Osteocyte (in vitro differentiated cells): ENCODE measurements around the gene SNPH. TPM values are rescaled to one million over a fixed set of nuclear protein-coding genes. Genes with fewer than 3 reads are reported as not detected.
"Not testable (repeated sequence)": the region's sequence is repeated elsewhere in the genome, so short reads cannot be mapped to it uniquely, and the experiment has no call there.

Experiments used
- DNase-seq: peaks from one replicate; pipeline ENCODE4 v3.0.0; 2021; ENCODE audit warnings: mixed read lengths; ENCODE audit not compliant: unreplicated experiment; ENCODE audit errors: extremely low spot score
- H3K27ac Mint-ChIP-seq: one replicate; pipeline ENCODE4 v1.8.0; 2021; ENCODE audit warnings: mild to moderate bottlenecking, mixed read lengths; ENCODE audit not compliant: unreplicated experiment
- H3K27me3 Mint-ChIP-seq: one replicate; pipeline ENCODE4 v1.8.0; 2021; ENCODE audit warnings: mixed read lengths; ENCODE audit not compliant: unreplicated experiment
- H3K36me3 Mint-ChIP-seq: one replicate; pipeline ENCODE4 v1.8.0; 2021; ENCODE audit warnings: mixed read lengths; ENCODE audit not compliant: unreplicated experiment
- H3K4me1 Mint-ChIP-seq: one replicate; pipeline ENCODE4 v1.8.0; 2021; ENCODE audit warnings: mixed read lengths; ENCODE audit not compliant: unreplicated experiment
- H3K4me3 Mint-ChIP-seq: one replicate; pipeline ENCODE4 v1.8.0; 2021; ENCODE audit warnings: mild to moderate bottlenecking, moderate library complexity, mixed read lengths; ENCODE audit not compliant: unreplicated experiment
- H3K9me3 Mint-ChIP-seq: one replicate; pipeline ENCODE4 v1.8.0; 2021; ENCODE audit warnings: mixed read lengths; ENCODE audit not compliant: unreplicated experiment
- CTCF ChIP-seq: fragments of 200-600 bp; sonication (generic); IDR thresholded peaks from 2 replicates; pipeline ENCODE4 v1.5.0; 2021; ENCODE audit warnings: antibody characterized with exemption, mild to moderate bottlenecking, moderate library complexity
- total RNA-seq: library from RNA; stranded (reverse); gene quantifications from 2 replicates; pipeline ENCODE4 v1.2.1, GENCODE V29; 2021

Gene SNPH
- total RNA-seq, 1 donor from 2014 or later: 8.9 TPM

GRCh38 chr20:1242099-1242498 is 24.0 kb upstream of the SNPH start:
- no peak for TF ChIP-seq CTCF
- Mint-ChIP-seq H3K27ac (no peak overlapping the region), H3K4me3 (no peak overlapping the region)

GRCh38 chr20:1242530-1242929 is 23.6 kb upstream of the SNPH start:
- Mint-ChIP-seq H3K27ac (no peak overlapping the region), H3K4me3 (no peak overlapping the region), H3K27me3 (peaks cover 13% of the 10 kb centered on the region), H3K36me3 (no peaks in the 10 kb centered on the region), H3K9me3 (no peaks in the 10 kb centered on the region), H3K4me1 (no peaks in the 10 kb centered on the region)
- no peak for DNase-seq
- TF ChIP-seq CTCF: no peak

More at GRCh38 chr20:1242099-1242498, 24.0 kb upstream of the SNPH start:
- no peaks in the 10 kb centered on the region for H3K36me3 Mint-ChIP-seq
- no peaks in the 10 kb centered on the region for H3K4me1 Mint-ChIP-seq
- peaks cover 15% of the 10 kb centered on the region for H3K27me3 Mint-ChIP-seq
- DNase-seq: no peak
- H3K9me3 Mint-ChIP-seq: no peaks in the 10 kb centered on the region

GRCh38 chr20:1245578-1245977 is 20.5 kb upstream of the SNPH start:
- H3K27me3 Mint-ChIP-seq: peaks cover 13% of the 10 kb centered on the region

GRCh38 chr20:1247689-1248088 is 18.4 kb upstream of the SNPH start:
- DNase-seq: no peak
- H3K4me3 Mint-ChIP-seq: no peak overlapping the region
- H3K27me3 Mint-ChIP-seq: peaks cover 20% of the 10 kb centered on the region
- no peak for TF ChIP-seq CTCF
- H3K9me3 Mint-ChIP-seq: no peaks in the 10 kb centered on the region
- H3K27ac Mint-ChIP-seq: no peak overlapping the region
- H3K4me1 Mint-ChIP-seq: no peaks in the 10 kb centered on the region
- no peaks in the 10 kb centered on the region for H3K36me3 Mint-ChIP-seq

More at GRCh38 chr20:1245578-1245977, 20.5 kb upstream of the SNPH start:
- no peak overlapping the region for H3K4me3 Mint-ChIP-seq
- no peak for TF ChIP-seq CTCF
- no peak for DNase-seq
- H3K9me3 Mint-ChIP-seq: no peaks in the 10 kb centered on the region
- no peaks in the 10 kb centered on the region for H3K4me1 Mint-ChIP-seq
- no peaks in the 10 kb centered on the region for H3K36me3 Mint-ChIP-seq
- no peak overlapping the region for H3K27ac Mint-ChIP-seq

GRCh38 chr20:1250282-1250681 is 15.8 kb upstream of the SNPH start:
- not testable (repeated sequence) for DNase-seq, H3K4me3 Mint-ChIP-seq, H3K36me3 Mint-ChIP-seq, H3K4me1 Mint-ChIP-seq, H3K27ac Mint-ChIP-seq, H3K9me3 Mint-ChIP-seq
- peaks cover 29% of the 10 kb centered on the region for H3K27me3 Mint-ChIP-seq

- no peak overlapping the region for H3K27ac Mint-ChIP-seq
- peaks cover 39% of the 10 kb centered on the region for H3K27me3 Mint-ChIP-seq
- H3K4me3 Mint-ChIP-seq: no peak overlapping the region
- no peak for TF ChIP-seq CTCF
- no peaks in the 10 kb centered on the region for H3K4me1 Mint-ChIP-seq
- no peaks in the 10 kb centered on the region for H3K36me3 Mint-ChIP-seq
- H3K9me3 Mint-ChIP-seq: no peaks in the 10 kb centered on the region
- no peak for DNase-seq
These were observed 13.7 kb upstream of the SNPH start for GRCh38 chr20:1252416-1252815.
